ENCODE measurements around the gene C1QTNF12.

- TF ChIP-seq, protein P1, sequence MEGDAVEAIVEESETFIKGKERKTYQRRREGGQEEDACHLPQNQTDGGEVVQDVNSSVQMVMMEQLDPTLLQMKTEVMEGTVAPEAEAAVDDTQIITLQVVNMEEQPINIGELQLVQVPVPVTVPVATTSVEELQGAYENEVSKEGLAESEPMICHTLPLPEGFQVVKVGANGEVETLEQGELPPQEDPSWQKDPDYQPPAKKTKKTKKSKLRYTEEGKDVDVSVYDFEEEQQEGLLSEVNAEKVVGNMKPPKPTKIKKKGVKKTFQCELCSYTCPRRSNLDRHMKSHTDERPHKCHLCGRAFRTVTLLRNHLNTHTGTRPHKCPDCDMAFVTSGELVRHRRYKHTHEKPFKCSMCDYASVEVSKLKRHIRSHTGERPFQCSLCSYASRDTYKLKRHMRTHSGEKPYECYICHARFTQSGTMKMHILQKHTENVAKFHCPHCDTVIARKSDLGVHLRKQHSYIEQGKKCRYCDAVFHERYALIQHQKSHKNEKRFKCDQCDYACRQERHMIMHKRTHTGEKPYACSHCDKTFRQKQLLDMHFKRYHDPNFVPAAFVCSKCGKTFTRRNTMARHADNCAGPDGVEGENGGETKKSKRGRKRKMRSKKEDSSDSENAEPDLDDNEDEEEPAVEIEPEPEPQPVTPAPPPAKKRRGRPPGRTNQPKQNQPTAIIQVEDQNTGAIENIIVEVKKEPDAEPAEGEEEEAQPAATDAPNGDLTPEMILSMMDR (IDR thresholded peaks at IDR 0.05): no peak
- TF ChIP-seq POLR2A (IDR thresholded peaks at IDR 0.05): no peak
Observed at GRCh38 chr1:1226566-1227362, 19.8 kb downstream of the C1QTNF12 start.

Data from esophagus squamous epithelium (tissue), 4 donors.